Ovary (tissue), 10 donors: ENCODE measurements around the gene MS4A1. TPM values are rescaled to one million over a fixed set of nuclear protein-coding genes. Genes with fewer than 3 reads are reported as not detected.

Experiments
- DNase-seq, 5 donors: peaks; one replicate each; pipeline ENCODE4 v3.0.0-alpha.2; 2019 to 2020
- H3K27ac ChIP-seq, 2 donors: fragments of 200-600 bp; one replicate each; pipeline versions ENCODE4 v1.5.1 to v1.8.0; 2019 to 2022
- H3K27me3 ChIP-seq: fragments of 200-600 bp; one replicate; pipeline ENCODE4 v1.8.0; 2022
- H3K36me3 ChIP-seq: fragments of 200-600 bp; sonication (generic); one replicate; pipeline ENCODE4 v1.5.1; 2019
- H3K4me1 ChIP-seq: one replicate; pipeline ENCODE4 v1.8.1; 2013; ENCODE audit warnings: mild to moderate bottlenecking, moderate library complexity; ENCODE audit not compliant: insufficient read depth
- H3K4me3 ChIP-seq: fragments of 200-600 bp; sonication (generic); one replicate; pipeline ENCODE4 v1.5.1; 2017
- H3K9me3 ChIP-seq, 2 donors: fragments of 200-600 bp in 1 of 2; sonication (generic) in 1 of 2; one replicate each; pipeline versions ENCODE4 v1.5.1 to v1.8.1; 2013 to 2019; ENCODE audit warnings: mild to moderate bottlenecking in 1 of 2, moderate library complexity in 1 of 2
- CTCF ChIP-seq, 3 donors: fragments of 450-650 bp in 2 of 3; fragments of 200-600 bp in 1 of 3; IDR thresholded peaks; one replicate each; pipeline versions ENCODE4 v1.5.1 to v1.8.0; 2016 to 2022; ENCODE audit warnings: antibody characterized with exemption in 3 of 3, mild to moderate bottlenecking in 1 of 3
- EP300 ChIP-seq: sonication (generic); formaldehyde crosslinking; IDR thresholded peaks from one replicate; pipeline ENCODE4 v1.6.1; 2017; ENCODE audit warnings: antibody characterized with exemption
- POLR2A ChIP-seq: fragments of 450-650 bp; IDR thresholded peaks from one replicate; pipeline ENCODE4 v1.6.1; 2017; ENCODE audit warnings: antibody characterized with exemption, mild to moderate bottlenecking, moderate library complexity
- WGBS, 3 donors: extraction: QIAGEN DNeasy Blood & Tissue Kit in 1 of 3; methylation state at CpG; one replicate each; pipeline versions ENCODE4 v1.1.5 to v1.1.7; 2013 to 2017; 5-methylcytosine and 5-hydroxymethylcytosine counted together
- intact Hi-C, 4 donors: fragments of 100-400 bp; cut with DNase I; formaldehyde crosslinking; loops; one replicate each; pipeline versions ENCODE4 v1.11.0 to v1.15.1; 2022 to 2023
- long read RNA-seq, 3 donors: library from polyadenylated mRNA in 2 of 3; unstranded in 2 of 3; transcript quantifications; one replicate each; pipeline ENCODE4 v2.0.0 and lab custom pipeline, GENCODE V29; 2021 to 2026
- polyA plus RNA-seq, 2 donors: library from polyadenylated mRNA; stranded (reverse); fragments of 200-250 nt in 1 of 2; fragments of 350-450 nt in 1 of 2; fragmentation: Illumina TruSeq in 1 of 2; extraction: RNeasy Lipid Tissue Mini Kit (QIAGEN cat#74804) in 1 of 2; gene quantifications; one replicate each; pipeline ENCODE4 v1.2.3, GENCODE V29; 2013 to 2014
- total RNA-seq, 7 donors: library from RNA; depleted of rRNA in 2 of 7; stranded (reverse); fragments of >200 nt in 2 of 7; fragmentation: NEBNext Ultra II Directional in 3 of 7; extraction: Animal tissue kit (Norgen Biotek cat#: 25700) in 3 of 7; gene quantifications; one replicate each; pipeline versions ENCODE4 v1.1.0 to v1.2.4, GENCODE V29; 2016 to 2023
- donor health status: DM: no; HTN: no; CAD: no; lungs with moderate emphysema.
- donor health status: DM: no; HTN: no; CAD: no.
- donor health status: Bipolar disorder and iron deficiency.
- donor health status: DM: yes; HTN: yes; CAD: no.
- donor health status: DM: no; HTN: no; CAD: no.
- donor health status: DM: yes; HTN: yes; CAD: no.

MS4A1 gene
- total RNA-seq (under 1 TPM in 3 of 7 donors, not detected in 4; 0.11 to 0.74 (median 0.27) TPM), polyA plus RNA-seq (under 1 TPM; 0.05 to 0.55 TPM)
- long read RNA-seq, donor 1, result 0 reads
- long read RNA-seq, donor 2, result 0 reads
- long read RNA-seq, donor 3, result 0 reads

GRCh38 chr11:60455531-60456042, at the start of gene MS4A1:
MS4A1 (plus strand) TSS chr11:60455847; CDS start chr11:60462375, 6,528 bp downstream.
- no peak for DNase-seq
- Histone ChIP-seq H3K27ac (no peak within 1 kb of the TSS), H3K4me3 (no peak within 1 kb of the TSS), H3K4me1 (no peaks in the 10 kb centered on the region), H3K36me3 (no peaks in the 10 kb centered on the region), H3K9me3 (no peaks in the 10 kb centered on the region), H3K27me3 (no peaks in the 10 kb centered on the region)
- no peak for TF ChIP-seq POLR2A
- WGBS, 3 donors, result 64 to 66% (median 66%) methylated on average over 4 of the region's 4 CpGs
- intact Hi-C loops, result no loop called here

DNA sequence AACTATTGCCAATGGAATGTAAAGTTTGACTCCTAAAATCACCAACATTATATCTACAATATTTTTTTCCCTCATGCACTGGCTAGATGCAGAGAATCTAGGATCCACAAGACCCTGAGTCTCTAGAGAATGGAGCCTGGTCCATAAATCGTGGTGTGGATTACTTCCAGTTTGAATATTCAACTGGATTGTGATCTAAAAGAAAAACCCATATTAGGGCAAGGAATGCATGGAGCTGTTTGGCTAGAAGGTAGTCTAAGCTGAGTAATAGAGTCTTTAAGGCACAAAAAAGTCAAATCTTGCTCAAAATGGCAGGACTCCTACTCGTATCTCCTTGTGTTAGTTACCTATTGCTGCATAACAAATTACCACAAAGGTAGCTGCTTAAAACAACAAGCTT, 35.6 kb upstream of the MS4A1 start:
- 20 to 26% (median 25%) methylated on average over 2 of the region's 2 CpGs for WGBS, 3 donors
- Histone ChIP-seq H3K9me3 (peaks cover 0 to 3% of the 10 kb centered on the region in 2 donors), H3K27ac (no peak overlapping the region), H3K4me3 (no peak overlapping the region), H3K4me1 (no peaks in the 10 kb centered on the region), H3K27me3 (no peaks in the 10 kb centered on the region), H3K36me3 (no peaks in the 10 kb centered on the region)
- intact Hi-C loops, result no loop called here
- no peak for DNase-seq
- TF ChIP-seq POLR2A, result no peak
- TF ChIP-seq EP300, result no peak
- TF ChIP-seq CTCF (IDR thresholded peaks at IDR 0.05), result no peak

- no peak for DNase-seq
- TF ChIP-seq POLR2A (no peak), CTCF (IDR thresholded peaks at IDR 0.05) (no peak), EP300 (no peak)
- Histone ChIP-seq H3K36me3 (no peaks in the 10 kb centered on the region), H3K4me1 (no peaks in the 10 kb centered on the region), H3K9me3 (peaks cover 0 to 3% of the 10 kb centered on the region in 2 donors), H3K27ac (no peak overlapping the region), H3K4me3 (no peak overlapping the region), H3K27me3 (no peaks in the 10 kb centered on the region)
- intact Hi-C loops, result no loop called here
- 75 to 89% (median 81%) methylated on average over 1 of the region's 1 CpG for WGBS, 3 donors
Measured at GRCh38 chr11:60422609-60423008, 33.0 kb upstream of the MS4A1 start.

- TF ChIP-seq CTCF (IDR thresholded peaks at IDR 0.05), result no peak
- TF ChIP-seq EP300, result no peak
- no peak for TF ChIP-seq POLR2A
- H3K4me3 ChIP-seq, result no peak overlapping the region
- no peak overlapping the region for H3K27ac ChIP-seq
- H3K36me3 ChIP-seq, result no peaks in the 10 kb centered on the region
- no peak for DNase-seq
- H3K27me3 ChIP-seq, result no peaks in the 10 kb centered on the region
- no peaks in the 10 kb centered on the region for H3K9me3 ChIP-seq
- intact Hi-C loops, result no loop called here
- 58 to 70% (median 60%) methylated on average over 2 of the region's 2 CpGs for WGBS, 3 donors
- H3K4me1 ChIP-seq, result no peaks in the 10 kb centered on the region
Measured at GRCh38 chr11:60428517-60428916, 27.1 kb upstream of the MS4A1 start.

DNA sequence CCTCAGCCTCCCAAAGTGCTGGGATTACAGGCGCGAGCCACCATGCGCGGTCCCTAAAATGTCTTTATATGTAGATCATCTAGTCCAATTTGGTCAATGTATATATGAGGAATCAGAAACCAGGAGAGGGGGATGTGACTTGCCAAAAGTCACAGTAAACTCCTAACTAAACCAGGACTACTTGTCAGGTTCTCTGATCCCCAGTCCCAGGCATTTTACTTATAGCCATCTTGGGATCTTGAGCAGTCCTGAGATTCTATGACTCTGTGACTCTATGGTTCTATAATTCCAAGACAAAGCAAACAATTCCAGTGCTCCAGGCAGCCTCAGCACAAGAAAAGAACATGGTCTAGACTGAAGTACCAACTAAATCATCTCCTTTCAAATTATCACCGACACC, 26.4 kb upstream of the MS4A1 start, which contains the start of gene MS4A5:
Gene MS4A5 (plus strand): TSS at position 301 of the 400 bp plus-strand sequence. CDS start 103 bp downstream, outside the sequence.
- no peak for DNase-seq

More for the DNA sequence above, 26.4 kb upstream of the MS4A1 start, which contains the start of gene MS4A5:
- no peak for TF ChIP-seq POLR2A
- no peak for TF ChIP-seq EP300
- TF ChIP-seq CTCF (IDR thresholded peaks at IDR 0.05), result no peak
- Histone ChIP-seq H3K36me3 (no peaks in the 10 kb centered on the region), H3K4me3 (no peak within 1 kb of the TSS), H3K27ac (no peak within 1 kb of the TSS), H3K4me1 (no peaks in the 10 kb centered on the region), H3K27me3 (no peaks in the 10 kb centered on the region), H3K9me3 (no peaks in the 10 kb centered on the region)
- 95 to 98% (median 96%) methylated on average over 5 of the region's 5 CpGs for WGBS, 3 donors
- intact Hi-C loops, result no loop called here
